Activated T-cell treated with anti-CD3 and anti-CD28 coated beads for 4 hours (primary cell): ENCODE results near the gene PHLPP1.

Source experiments
- DNase-seq: peaks from one replicate; pipeline ENCODE4 v3.0.0-alpha.2; 2020

Gene PHLPP1

DNA sequence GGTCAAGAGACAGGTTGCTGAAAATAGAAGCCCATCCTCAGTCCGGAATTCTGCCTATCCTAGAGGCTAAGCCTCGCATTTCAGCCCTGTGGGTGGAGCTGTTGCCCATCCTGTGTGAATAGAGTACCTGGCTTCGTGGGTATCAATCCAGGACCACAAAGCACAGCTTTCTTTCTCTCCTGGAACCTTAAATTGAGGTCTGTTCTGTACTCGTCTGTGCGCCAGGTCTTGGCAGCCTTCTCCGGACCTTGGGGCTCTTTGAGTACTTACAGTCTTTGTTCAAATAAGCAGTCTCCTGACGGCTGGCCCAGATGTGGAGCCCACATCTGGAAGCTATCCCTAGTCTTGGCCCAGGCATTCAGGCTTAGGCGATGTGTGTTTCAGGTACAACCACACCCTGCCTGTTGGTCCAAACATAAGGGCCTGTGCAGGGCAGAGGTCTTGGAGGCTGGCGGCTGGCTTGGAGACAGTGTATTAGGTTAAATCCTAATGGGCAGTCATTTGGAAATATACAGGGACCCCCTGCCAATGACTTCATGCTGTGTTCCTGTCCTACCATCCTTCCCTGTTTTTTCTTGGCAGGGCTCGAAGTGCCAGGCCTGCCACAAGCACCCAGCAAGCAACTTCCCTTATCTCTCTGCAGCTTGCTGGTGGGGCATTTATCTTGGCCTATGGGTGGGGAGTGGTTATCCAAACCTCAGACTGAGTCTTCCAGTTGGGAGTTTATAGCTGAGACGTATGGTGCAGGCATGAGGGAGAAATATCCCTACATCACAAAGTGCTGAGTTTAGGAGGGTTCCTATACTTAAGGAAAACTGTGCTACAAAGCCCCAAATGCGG, 310.1 kb downstream of the PHLPP1 start:
- DNase-seq = no peak

DNA sequence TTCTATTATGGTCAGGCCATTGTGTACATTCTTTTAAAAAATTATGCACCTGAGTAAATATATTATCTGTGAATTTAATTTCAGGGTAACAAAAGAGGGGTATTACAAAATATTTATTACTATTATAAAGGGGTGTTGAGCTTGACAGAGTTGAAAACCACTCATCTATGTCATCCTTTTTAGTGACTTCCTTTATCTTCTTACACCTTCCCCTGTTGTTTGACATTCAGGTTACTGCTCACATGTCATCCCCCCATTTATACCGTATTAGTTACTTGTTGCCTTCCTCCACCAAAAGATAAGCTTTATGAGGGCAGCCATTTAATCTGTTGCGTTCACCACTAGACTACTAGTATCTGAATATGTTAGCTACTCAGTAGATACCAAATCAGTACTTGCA, 313.0 kb downstream of the PHLPP1 start:
- no peak for DNase-seq
